WTC11 (cell line): ENCODE results near the gene UGT2B17.

ENCODE experiments used
- ATF6 ChIP-seq: sonication (generic); formaldehyde crosslinking; IDR thresholded peaks from 2 replicates; pipeline ENCODE4 v1.8.1; 2023; ENCODE audit warnings: mild to moderate bottlenecking, missing genetic modification reagents
- CTCF ChIP-seq: fragments of 200-600 bp; IDR thresholded peaks from 2 replicates; pipeline ENCODE4 v1.8.0; 2022; ENCODE audit warnings: antibody characterized with exemption
- ELF4 ChIP-seq: sonication (generic); formaldehyde crosslinking; IDR thresholded peaks from 2 replicates; pipeline ENCODE4 v1.8.1; 2022; ENCODE audit warnings: low read depth, mild to moderate bottlenecking, moderate library complexity, missing genetic modification reagents
- FOXJ3 ChIP-seq: sonication (generic); formaldehyde crosslinking; IDR thresholded peaks from 2 replicates; pipeline ENCODE4 v1.9.0; 2021; ENCODE audit warnings: missing genetic modification reagents, mild to moderate bottlenecking, borderline replicate concordance
- FOXK1 ChIP-seq: sonication (generic); formaldehyde crosslinking; IDR thresholded peaks from 2 replicates; pipeline ENCODE4 v1.8.0; 2022; ENCODE audit warnings: mild to moderate bottlenecking, moderate library complexity, missing genetic modification reagents
- IRF1 ChIP-seq: sonication (generic); formaldehyde crosslinking; IDR thresholded peaks from 2 replicates; pipeline ENCODE4 v1.8.0; 2023; ENCODE audit warnings: missing genetic modification reagents
- JUN ChIP-seq: sonication (generic); formaldehyde crosslinking; IDR thresholded peaks from 2 replicates; pipeline ENCODE4 v1.8.0; 2023; ENCODE audit warnings: mild to moderate bottlenecking, missing genetic modification reagents
- RORB ChIP-seq: fragments of 250-450 bp; sonication (Bioruptor Pico); IDR thresholded peaks from 2 replicates; pipeline ENCODE4 v1.9.0; 2021; ENCODE audit warnings: mild to moderate bottlenecking
- SMAD3 ChIP-seq: sonication (generic); formaldehyde crosslinking; IDR thresholded peaks from 2 replicates; pipeline ENCODE4 v1.8.0; 2022; ENCODE audit warnings: missing genetic modification reagents, mild to moderate bottlenecking, borderline replicate concordance
- TCF7 ChIP-seq: sonication (generic); formaldehyde crosslinking; IDR thresholded peaks from 2 replicates; pipeline ENCODE4 v1.8.0; 2022; ENCODE audit warnings: mild to moderate bottlenecking, low read depth, missing genetic modification reagents, moderate library complexity
- TEAD1 ChIP-seq: sonication (generic); formaldehyde crosslinking; IDR thresholded peaks from 2 replicates; pipeline ENCODE4 v1.8.0; 2022; ENCODE audit warnings: mild to moderate bottlenecking, missing genetic modification reagents
- TP53 ChIP-seq: sonication (generic); formaldehyde crosslinking; IDR thresholded peaks from 2 replicates; pipeline ENCODE4 v1.8.1; 2023; ENCODE audit warnings: mild to moderate bottlenecking, missing genetic modification reagents
- USF1 ChIP-seq: sonication (generic); formaldehyde crosslinking; IDR thresholded peaks from 2 replicates; pipeline ENCODE4 v1.8.0; 2022; ENCODE audit warnings: mild to moderate bottlenecking, missing genetic modification reagents
- ZNF512 ChIP-seq: sonication (generic); formaldehyde crosslinking; IDR thresholded peaks from 2 replicates; pipeline ENCODE4 v1.8.1; 2022; ENCODE audit warnings: missing genetic modification reagents, borderline replicate concordance

- TF ChIP-seq CTCF (no peak), ELF4 (CRISPR knock-in tag) (no peak), JUN (CRISPR knock-in tag) (no peak), SMAD3 (CRISPR knock-in tag) (no peak), ZNF512 (CRISPR knock-in tag) (no peak), FOXK1 (CRISPR knock-in tag) (no peak), USF1 (CRISPR knock-in tag) (no peak), ATF6 (no peak), RORB (no peak), TEAD1 (CRISPR knock-in tag) (no peak), TP53 (CRISPR knock-in tag) (no peak), TCF7 (CRISPR knock-in tag) (no peak), IRF1 (no peak), FOXJ3 (CRISPR knock-in tag) (no peak)
These were observed 30.1 kb upstream of the UGT2B17 start for GRCh38 chr4:68606240-68606639.
